ENCODE data around the gene ANKRD12.

Gene ANKRD12

GRCh38 chr18:9280849-9281248 is 144.3 kb downstream of the ANKRD12 start:
- peaks cover 0 to 18% (median 0%) of the 10 kb centered on the region in 4 donors for H3K4me1 ChIP-seq
- H3K27me3 ChIP-seq, result no peaks in the 10 kb centered on the region
- H3K9me3 ChIP-seq, result no peaks in the 10 kb centered on the region
- intact Hi-C loops (cut with DNase I; ENCODE audit: low total_unique reads), result no loop called here
- H3K4me3 ChIP-seq, result no peak overlapping the region
- peaks cover 21 to 47% (median 34%) of the 10 kb centered on the region in 3 donors for H3K36me3 ChIP-seq
- no peak overlapping the region for H3K27ac ChIP-seq
- no peak for TF ChIP-seq CTCF (IDR thresholded peaks at IDR 0.05)
- no peak for DNase-seq

- H3K36me3 ChIP-seq, result peaks cover 12 to 37% (median 25%) of the 10 kb centered on the region in 3 donors
- intact Hi-C loops (cut with DNase I; ENCODE audit: low total_unique reads), result no loop called here
- TF ChIP-seq CTCF (IDR thresholded peaks at IDR 0.05), result no peak
- H3K4me1 ChIP-seq, result peaks cover 0 to 18% (median 0%) of the 10 kb centered on the region in 4 donors
- H3K27ac ChIP-seq, result no peak overlapping the region
- no peak for DNase-seq
- H3K27me3 ChIP-seq, result no peaks in the 10 kb centered on the region
- no peak overlapping the region for H3K4me3 ChIP-seq
- H3K9me3 ChIP-seq, result no peaks in the 10 kb centered on the region
Observed at GRCh38 chr18:9281780-9282179, 145.2 kb downstream of the ANKRD12 start.

GRCh38 chr18:9283791-9284190 is 147.2 kb downstream of the ANKRD12 start:
- no peak for TF ChIP-seq CTCF (IDR thresholded peaks at IDR 0.05)
- Histone ChIP-seq H3K4me1 (peaks cover 0 to 18% (median 0%) of the 10 kb centered on the region in 4 donors), H3K9me3 (no peaks in the 10 kb centered on the region), H3K27me3 (no peaks in the 10 kb centered on the region), H3K27ac (peak overlapping the region in 1 of 2 donors; percentile 10), H3K4me3 (no peak overlapping the region), H3K36me3 (peaks cover 3 to 21% (median 15%) of the 10 kb centered on the region in 3 donors)
- no peak for DNase-seq
- intact Hi-C loops (cut with DNase I; ENCODE audit: low total_unique reads), result no loop called here

- peaks cover 0 to 18% (median 0%) of the 10 kb centered on the region in 4 donors for H3K4me1 ChIP-seq
- TF ChIP-seq CTCF (IDR thresholded peaks at IDR 0.05), result no peak
- intact Hi-C loops (cut with DNase I; ENCODE audit: low total_unique reads), result no loop called here
- H3K4me3 ChIP-seq, result no peak overlapping the region
- peaks cover 0 to 5% (median 5%) of the 10 kb centered on the region in 3 donors for H3K36me3 ChIP-seq
- H3K27ac ChIP-seq, result no peak overlapping the region
- H3K27me3 ChIP-seq, result no peaks in the 10 kb centered on the region
- DNase-seq, result no peak
- H3K9me3 ChIP-seq, result no peaks in the 10 kb centered on the region
Observed at GRCh38 chr18:9285604-9286003, 149.0 kb downstream of the ANKRD12 start.

GRCh38 chr18:9287036-9287435 is 150.5 kb downstream of the ANKRD12 start:
- Histone ChIP-seq H3K9me3 (no peaks in the 10 kb centered on the region), H3K4me3 (no peak overlapping the region), H3K27ac (no peak overlapping the region), H3K4me1 (peaks cover 0 to 18% (median 0%) of the 10 kb centered on the region in 4 donors), H3K36me3 (no peaks in the 10 kb centered on the region), H3K27me3 (no peaks in the 10 kb centered on the region)
- no peak for DNase-seq
- no peak for TF ChIP-seq CTCF (IDR thresholded peaks at IDR 0.05)
- intact Hi-C loops (cut with DNase I; ENCODE audit: low total_unique reads), result no loop called here

GRCh38 chr18:9289698-9290097 is 153.1 kb downstream of the ANKRD12 start:
- no peaks in the 10 kb centered on the region for H3K36me3 ChIP-seq
- H3K27ac ChIP-seq, result no peak overlapping the region
- H3K9me3 ChIP-seq, result peaks cover 0 to 8% (median 7%) of the 10 kb centered on the region in 3 donors
- DNase-seq, result no peak
- no peak for TF ChIP-seq CTCF (IDR thresholded peaks at IDR 0.05)
- no peak overlapping the region for H3K4me3 ChIP-seq
- intact Hi-C loops (cut with DNase I; ENCODE audit: low total_unique reads), result no loop called here
- H3K27me3 ChIP-seq, result no peaks in the 10 kb centered on the region
- no peaks in the 10 kb centered on the region for H3K4me1 ChIP-seq

All from tibial artery (tissue), 4 donors.